HepG2 (cell line): Measurements from ENCODE around the gene C14orf119. TPM values are rescaled to one million over a fixed set of nuclear protein-coding genes. Genes with fewer than 3 reads are reported as not detected.

Experiments
- ATAC-seq: fragments of 200-7000 bp; cut with Tn5 transposase; 3 replicates; pipeline ENCODE4 v1.9.1; 2020; ENCODE audit warnings: mild to moderate bottlenecking, moderate library complexity
- BruUV-seq: library from RNA; stranded (reverse); fragments of 400-500 nt; replicated peaks from 2 replicates; lab custom pipeline; 2021; lab: Mats Ljungman, UMichigan
- CTCF ChIA-PET: fragments of 300-600 bp; formaldehyde crosslinking; extraction: SDS; loops from one replicate; lab custom pipeline; 2021; ENCODE audit warnings: low total read pairs, inconsistent platforms, low intra/inter-chr PET ratio; lab: Yijun Ruan, JAX
- POLR2A ChIA-PET: fragments of 350-600 bp; sonication (Branson Sonifier 250); formaldehyde crosslinking; loops from one replicate; lab custom pipeline; 2020; ENCODE audit warnings: antibody characterized with exemption, inconsistent platforms; lab: Yijun Ruan, JAX
- DNase-seq: peaks from one replicate; pipeline ENCODE4 v3.0.0-alpha.2; 2015; ENCODE audit warnings: low spot score
- FAIRE-seq: peaks from 3 replicates; lab custom pipeline; 2011; peaks lifted over from hg19 to GRCh38; lab: Jason Lieb, UNC
- H2AFZ ChIP-seq: one replicate; pipeline ENCODE4 v1.6.1; 2011; ENCODE audit warnings: low read length, inconsistent platforms
- H3K27ac ChIP-seq: fragments of 300-600 bp; 3 replicates; pipeline ENCODE4 v1.8.0; 2011; ENCODE audit warnings: mixed run types, mild to moderate bottlenecking, mixed read lengths, low read length, inconsistent platforms; ENCODE audit not compliant: insufficient read depth; ENCODE audit errors: extremely low read length
- H3K27me3 ChIP-seq, 2 experiments: fragments of 200-600 bp in 1 of 2; 2 replicates in 1 of 2; 3 replicates in 1 of 2; pipeline versions ENCODE4 v1.6.0 to v1.8.0; 2011; ENCODE audit warnings: low read length in 2 of 2, mild to moderate bottlenecking in 2 of 2, moderate library complexity in 2 of 2, inconsistent platforms in 1 of 2; ENCODE audit not compliant: insufficient read depth in 2 of 2, control insufficient read depth in 1 of 2
- H3K36me3 ChIP-seq, 2 experiments: fragments of 200-600 bp in 1 of 2; replicated peaks in 1 of 2; 2 replicates in 1 of 2; 3 replicates in 1 of 2; pipeline versions ENCODE4 v1.5.1 to v1.8.0; 2011; ENCODE audit warnings: low read length in 2 of 2, inconsistent platforms in 1 of 2; ENCODE audit not compliant: insufficient read depth in 2 of 2, control insufficient read depth in 1 of 2
- H3K4me1 ChIP-seq: 2 replicates; pipeline ENCODE4 v1.5.1; 2012; ENCODE audit warnings: low read length, inconsistent platforms; ENCODE audit not compliant: insufficient read depth
- H3K4me2 ChIP-seq: 2 replicates; pipeline ENCODE4 v1.6.0; 2011; ENCODE audit warnings: low read depth, low read length, inconsistent platforms
- H3K4me3 ChIP-seq, 3 experiments: fragments of 200-600 bp in 1 of 3; sonication (generic), shearing (Covaris generic) in 1 of 3; replicated peaks in 1 of 3; 2 replicates each; pipeline ENCODE4 v1.5.1; 2011 to 2016; ENCODE audit warnings: low read length in 3 of 3, inconsistent platforms in 2 of 3, low read depth in 2 of 3, mild to moderate bottlenecking in 2 of 3, control low read depth in 1 of 3, mixed read lengths in 1 of 3; ENCODE audit not compliant: insufficient read depth in 1 of 3
- H3K79me2 ChIP-seq: one replicate; pipeline ENCODE4 v1.6.1; 2011; ENCODE audit warnings: low read length, inconsistent platforms; ENCODE audit not compliant: insufficient read depth
- H3K9ac ChIP-seq: 2 replicates; pipeline ENCODE4 v1.6.0; 2011; ENCODE audit warnings: mild to moderate bottlenecking, low read depth, low read length, inconsistent platforms; ENCODE audit not compliant: insufficient read depth
- H3K9me3 ChIP-seq: 2 replicates; pipeline ENCODE4 v1.5.1; 2012; ENCODE audit warnings: mild to moderate bottlenecking, low read length
- H4K20me1 ChIP-seq: 2 replicates; pipeline ENCODE4 v1.6.0; 2011; ENCODE audit warnings: inconsistent platforms, mild to moderate bottlenecking, low read length, moderate library complexity; ENCODE audit not compliant: insufficient read depth
- ETV5 ChIP-seq: IDR thresholded peaks from 2 replicates; pipeline ENCODE4 v1.6.1; 2018; ENCODE audit warnings: missing biosample characterization, missing genetic modification reagents, inconsistent platforms, borderline replicate concordance
- JUND ChIP-seq: sonication (generic); formaldehyde crosslinking; IDR thresholded peaks from 2 replicates; pipeline ENCODE4 v1.8.0; 2022; ENCODE audit warnings: mild to moderate bottlenecking, missing genetic modification reagents
- NFYB ChIP-seq: sonication (generic); formaldehyde crosslinking; IDR thresholded peaks from 2 replicates; pipeline ENCODE4 v1.4.0; 2020; ENCODE audit warnings: missing genetic modification reagents
- PATZ1 ChIP-seq: sonication (generic); formaldehyde crosslinking; IDR thresholded peaks from 2 replicates; pipeline ENCODE4 v1.4.0; 2020; ENCODE audit warnings: missing genetic modification reagents
- TMF1 ChIP-seq: sonication (generic); formaldehyde crosslinking; IDR thresholded peaks from 2 replicates; pipeline ENCODE4 v1.8.1; 2022; ENCODE audit warnings: low read depth, missing genetic modification reagents
- ZNF407 ChIP-seq: sonication (generic); formaldehyde crosslinking; IDR thresholded peaks from one replicate; pipeline ENCODE4 v1.5.1; 2020; ENCODE audit warnings: mild to moderate bottlenecking, missing genetic modification reagents; ENCODE audit errors: not compliant biosample characterization
- ZNF598 ChIP-seq: sonication (generic); formaldehyde crosslinking; IDR thresholded peaks from 2 replicates; pipeline ENCODE4 v1.5.1; 2020; ENCODE audit warnings: mild to moderate bottlenecking, missing genetic modification reagents, borderline replicate concordance
- ZNF784 ChIP-seq: sonication (generic); formaldehyde crosslinking; IDR thresholded peaks from 2 replicates; pipeline ENCODE4 v1.5.1; 2020; ENCODE audit warnings: missing genetic modification reagents, mild to moderate bottlenecking, borderline replicate concordance
- WGBS: methylation state at CpG from one replicate; pipeline ENCODE4 v1.1.6; 2017; ENCODE audit warnings: low lambda C conversion rate; 5-methylcytosine and 5-hydroxymethylcytosine counted together
- in situ Hi-C: cut with HindIII; loops from 2 replicates; pipeline ENCODE4 v1.10.0; 2017; ENCODE audit warnings: low pct_unique_long_range_greater_than_20kb; ENCODE audit not compliant: extremely low pct_ligation_motif_present
- intact Hi-C: fragments of 100-400 bp; cut with micrococcal nuclease; formaldehyde crosslinking; loops from one replicate; pipeline ENCODE4 v1.10.0; 2022; ENCODE audit not compliant: unreplicated experiment
- polyA plus RNA-seq, 8 experiments: library from polyadenylated mRNA; depleted of rRNA in 3 of 8; stranded (reverse) in 7 of 8; unstranded in 1 of 8; fragments of >200 nt; fragmentation: Illumina TruSeq in 4 of 8; extraction: Trizol in 4 of 8; gene quantifications; 2 replicates each; pipeline versions ENCODE4 v1.2.1 to v1.2.3, GENCODE V29; 2011 to 2016; ENCODE audit warnings: low read depth in 4 of 8, missing spikeins in 1 of 8, mixed read lengths in 1 of 8; ENCODE audit not compliant: insufficient read depth in 1 of 8
- total RNA-seq, 5 experiments: library from RNA; depleted of rRNA; stranded (reverse); fragments of >200 nt; fragmentation: Illumina TruSeq; extraction: Trizol; gene quantifications; 2 replicates each; pipeline ENCODE4 v1.2.3, GENCODE V29; 2016; ENCODE audit warnings: low read depth in 1 of 5

C14orf119 gene
- total and polyA plus RNA-seq, 2 of the 13 experiments (the other 11 are each of a cell fraction or from before 2014, with no cell fraction given), result 117 to 206 TPM

GRCh38 chr14:23070262-23071129, 24.8 kb upstream of the C14orf119 start:
- peaks cover 42% of the 10 kb centered on the region for H3K4me1 ChIP-seq
- H3K9ac ChIP-seq, result peak overlapping the region; percentile 89
- no peaks in the 10 kb centered on the region for H3K9me3 ChIP-seq
- peaks cover 44 to 72% of the 10 kb centered on the region in 2 experiments for H3K36me3 ChIP-seq
- DNase-seq (no peak), ATAC-seq (no peak), FAIRE-seq (no peak)
- peak overlapping the region; percentile 97 for H3K4me2 ChIP-seq
- 17% methylated on average over 10 of the region's 10 CpGs for WGBS
- in situ Hi-C loops (no loop called here), intact Hi-C loops (loop anchor here (1.0 kb wide), 1 partner anchor 24 kb away; no protein-coding TSS in a partner anchor)
- H4K20me1 ChIP-seq, result peaks cover 12% of the 10 kb centered on the region
- ChIA-PET CTCF (interaction anchor here (0.7 to 4.5 kb wide), 8 partner anchors 10 to 230 kb away, joined by 3 to 34 read pairs (median 3); partner anchors contain the start of genes CDH24 and CEBPE), POLR2A (interaction anchor here (1.0 to 5.6 kb wide), 16 partner anchors 9 to 1076 kb away, joined by 3 to 146 read pairs (median 9); partner anchors contain the start of genes ACIN1, AJUBA, C14orf119 and HAUS4)
- peak overlapping the region; percentile 69 for H3K27ac ChIP-seq
- no peak overlapping the region for H2AFZ ChIP-seq
- BruUV-seq, result no TSS peak
- H3K79me2 ChIP-seq, result peaks cover 45% of the 10 kb centered on the region
- H3K4me3 ChIP-seq, result peak overlapping the region; percentile 85 to 91 (median 86)
- no peaks in the 10 kb centered on the region; a peak in 1 of 5 replicates for H3K27me3 ChIP-seq
- TF ChIP-seq NFYB (CRISPR knock-in tag) (0 out of 2 replicates have a peak, but pooled peaks have one; percentile 1), ETV5 (CRISPR knock-in tag) (0 out of 2 replicates have a peak, but pooled peaks have one; percentile 10), TMF1 (CRISPR knock-in tag) (no peak), JUND (0 out of 2 replicates have a peak, but pooled peaks have one; percentile 23), ZNF407 (CRISPR knock-in tag) (peak; percentile 6), ZNF598 (0 out of 2 replicates have a peak, but pooled peaks have one; percentile 5), PATZ1 (peak; percentile 71), ZNF784 (CRISPR knock-in tag) (peak; percentile 2; the same call in 1 of the 2 replicates)
